SU-DHL-6 (cell line): Measurements from ENCODE around the gene ST6GALNAC3.

Experiments used
- H2AFZ ChIP-seq: fragments of 200-600 bp; sonication (generic); 2 replicates; pipeline ENCODE4 v1.6.1; 2014; ENCODE audit warnings: low read depth, mild to moderate bottlenecking, moderate library complexity, mixed read lengths, antibody characterized with exemption, low read length; ENCODE audit not compliant: severe bottlenecking
- H3F3A ChIP-seq: fragments of 200-600 bp; shearing (Covaris generic); 2 replicates; pipeline ENCODE4 v1.6.0; 2016; ENCODE audit warnings: antibody characterized with exemption, mild to moderate bottlenecking; ENCODE audit not compliant: insufficient read depth
- H3K27ac ChIP-seq: fragments of 200-600 bp; sonication (generic); 2 replicates; pipeline ENCODE4 v1.5.1; 2016; ENCODE audit warnings: low read depth, mild to moderate bottlenecking, low read length, moderate library complexity, mixed read lengths
- H3K27me3 ChIP-seq: fragments of 200-600 bp; sonication (generic), shearing (Covaris generic); 2 replicates; pipeline ENCODE4 v1.6.0; 2014; ENCODE audit warnings: mild to moderate bottlenecking, low read length
- H3K36me3 ChIP-seq: fragments of 200-600 bp; sonication (generic); 2 replicates; pipeline ENCODE4 v1.6.1; 2014; ENCODE audit warnings: mild to moderate bottlenecking, low read length, mixed read lengths
- H3K4me2 ChIP-seq: fragments of 300-600, 200-600 bp; shearing (Covaris generic), sonication (generic); 2 replicates; pipeline ENCODE4 v1.6.0; 2014; ENCODE audit warnings: low read length, low read depth, mild to moderate bottlenecking; ENCODE audit not compliant: poor library complexity, severe bottlenecking
- H3K4me3 ChIP-seq: fragments of 200-600 bp; sonication (generic); 2 replicates; pipeline ENCODE4 v1.5.1; 2014; ENCODE audit warnings: antibody characterized with exemption, low read length, mild to moderate bottlenecking, mixed read lengths; ENCODE audit not compliant: insufficient read depth, poor library complexity, severe bottlenecking
- H3K79me2 ChIP-seq: fragments of 200-600 bp; sonication (generic); 2 replicates; pipeline ENCODE4 v1.6.1; 2014; ENCODE audit warnings: mild to moderate bottlenecking, low read length, moderate library complexity; ENCODE audit not compliant: insufficient read depth
- H3K9ac ChIP-seq: fragments of 200-600 bp; sonication (generic); 2 replicates; pipeline ENCODE4 v1.7.0; 2014; ENCODE audit warnings: mild to moderate bottlenecking, low read length
- H3K9me2 ChIP-seq: fragments of 200-600 bp; sonication (generic); replicated peaks from 2 replicates; pipeline ENCODE4 v1.6.1; 2014; ENCODE audit warnings: low read length; ENCODE audit not compliant: insufficient read depth
- H3K9me3 ChIP-seq: fragments of 200-600 bp; sonication (generic); 2 replicates; pipeline ENCODE4 v1.6.1; 2014; ENCODE audit warnings: low read length, mixed read lengths; ENCODE audit not compliant: insufficient read depth
- H4K20me1 ChIP-seq: fragments of 200-600 bp; sonication (generic); 2 replicates; pipeline ENCODE4 v1.6.1; 2014; ENCODE audit warnings: low read depth, mild to moderate bottlenecking, antibody characterized with exemption, low read length, moderate library complexity, mixed read lengths
- EZH2phosphoT487 ChIP-seq: fragments of 200-600 bp; sonication (generic), shearing (Covaris generic); conservative IDR thresholded peaks from 2 replicates; pipeline ENCODE4 v1.6.1; 2018; ENCODE audit warnings: mild to moderate bottlenecking, antibody characterized with exemption, low read length, moderate library complexity, mixed read lengths
- TF ChIP-seq, protein P1 (sequence below): fragments of 200-600 bp; sonication (generic); IDR thresholded peaks from one replicate; pipeline ENCODE4 v1.5.1; 2017; ENCODE audit warnings: antibody characterized with exemption, mild to moderate bottlenecking, low read length, moderate library complexity; ENCODE audit not compliant: insufficient read depth, poor library complexity, severe bottlenecking

The ST6GALNAC3 gene

DNA sequence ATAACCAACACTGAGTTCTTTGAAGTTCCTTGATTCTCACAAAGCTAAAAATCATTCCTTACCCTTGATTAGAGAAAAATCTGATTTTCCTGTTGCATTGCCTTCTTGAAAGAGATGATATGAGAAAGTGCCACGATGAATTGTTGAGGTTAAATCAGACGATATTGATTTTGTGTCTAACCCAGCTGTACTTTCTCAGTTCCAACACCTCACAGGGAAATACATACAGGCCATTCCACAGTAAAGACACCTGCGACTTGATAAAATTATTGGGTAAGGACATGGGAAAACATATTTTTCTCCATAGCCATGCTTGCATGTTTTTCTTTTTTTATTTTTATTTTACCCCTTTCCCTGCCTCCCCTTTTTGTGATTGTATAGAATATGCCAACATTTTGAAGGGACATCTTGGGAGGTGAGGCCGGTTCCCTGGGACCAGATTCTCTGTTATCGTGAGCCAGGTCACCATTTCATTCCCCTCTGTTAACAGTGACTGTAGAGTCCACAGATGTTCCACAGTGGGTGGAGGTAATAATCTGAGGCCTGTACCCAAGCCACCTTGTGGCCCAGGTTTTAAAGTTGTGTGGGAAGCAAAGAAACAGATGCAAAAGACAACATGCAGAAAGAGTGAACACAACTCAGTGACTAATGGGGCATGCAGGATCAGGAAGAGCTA is 537.4 kb downstream of the ST6GALNAC3 start:
- H3K27ac ChIP-seq = no peak overlapping the region
- H3K9ac ChIP-seq = no peak overlapping the region
- H3F3A ChIP-seq = no peaks in the 10 kb centered on the region
- no peaks in the 10 kb centered on the region for H4K20me1 ChIP-seq
- no peaks in the 10 kb centered on the region for H3K9me3 ChIP-seq
- no peaks in the 10 kb centered on the region for H3K36me3 ChIP-seq
- H3K79me2 ChIP-seq = no peaks in the 10 kb centered on the region
- H3K27me3 ChIP-seq = no peaks in the 10 kb centered on the region
- H3K9me2 ChIP-seq = no peaks in the 10 kb centered on the region
- H2AFZ ChIP-seq = no peak overlapping the region
- no peak for TF ChIP-seq EZH2phosphoT487
- H3K4me2 ChIP-seq = no peak overlapping the region
- no peak overlapping the region for H3K4me3 ChIP-seq

DNA sequence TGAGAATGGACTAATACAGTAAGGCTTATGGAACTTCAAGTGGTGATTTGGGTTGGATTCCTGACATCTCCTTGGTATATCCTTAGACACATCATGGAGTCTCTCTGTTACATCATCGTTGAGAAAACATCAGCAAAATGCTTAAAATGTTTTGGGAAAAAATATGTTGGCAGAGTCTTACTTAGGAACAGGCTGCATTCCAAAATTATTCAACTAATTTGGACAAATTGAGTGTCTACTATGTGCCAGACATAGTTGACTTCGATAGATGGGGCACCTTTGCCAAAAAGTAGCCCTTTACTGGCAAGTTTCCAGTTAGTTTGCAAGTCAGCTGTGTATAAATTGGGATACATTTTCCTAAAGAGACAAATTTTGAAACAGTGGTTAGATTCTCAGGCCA is 539.3 kb downstream of the ST6GALNAC3 start:
- no peak overlapping the region for H3K4me2 ChIP-seq
- TF ChIP-seq, protein P1, sequence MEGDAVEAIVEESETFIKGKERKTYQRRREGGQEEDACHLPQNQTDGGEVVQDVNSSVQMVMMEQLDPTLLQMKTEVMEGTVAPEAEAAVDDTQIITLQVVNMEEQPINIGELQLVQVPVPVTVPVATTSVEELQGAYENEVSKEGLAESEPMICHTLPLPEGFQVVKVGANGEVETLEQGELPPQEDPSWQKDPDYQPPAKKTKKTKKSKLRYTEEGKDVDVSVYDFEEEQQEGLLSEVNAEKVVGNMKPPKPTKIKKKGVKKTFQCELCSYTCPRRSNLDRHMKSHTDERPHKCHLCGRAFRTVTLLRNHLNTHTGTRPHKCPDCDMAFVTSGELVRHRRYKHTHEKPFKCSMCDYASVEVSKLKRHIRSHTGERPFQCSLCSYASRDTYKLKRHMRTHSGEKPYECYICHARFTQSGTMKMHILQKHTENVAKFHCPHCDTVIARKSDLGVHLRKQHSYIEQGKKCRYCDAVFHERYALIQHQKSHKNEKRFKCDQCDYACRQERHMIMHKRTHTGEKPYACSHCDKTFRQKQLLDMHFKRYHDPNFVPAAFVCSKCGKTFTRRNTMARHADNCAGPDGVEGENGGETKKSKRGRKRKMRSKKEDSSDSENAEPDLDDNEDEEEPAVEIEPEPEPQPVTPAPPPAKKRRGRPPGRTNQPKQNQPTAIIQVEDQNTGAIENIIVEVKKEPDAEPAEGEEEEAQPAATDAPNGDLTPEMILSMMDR = no peak
- no peak for TF ChIP-seq EZH2phosphoT487
- H3F3A ChIP-seq = no peaks in the 10 kb centered on the region

DNA sequence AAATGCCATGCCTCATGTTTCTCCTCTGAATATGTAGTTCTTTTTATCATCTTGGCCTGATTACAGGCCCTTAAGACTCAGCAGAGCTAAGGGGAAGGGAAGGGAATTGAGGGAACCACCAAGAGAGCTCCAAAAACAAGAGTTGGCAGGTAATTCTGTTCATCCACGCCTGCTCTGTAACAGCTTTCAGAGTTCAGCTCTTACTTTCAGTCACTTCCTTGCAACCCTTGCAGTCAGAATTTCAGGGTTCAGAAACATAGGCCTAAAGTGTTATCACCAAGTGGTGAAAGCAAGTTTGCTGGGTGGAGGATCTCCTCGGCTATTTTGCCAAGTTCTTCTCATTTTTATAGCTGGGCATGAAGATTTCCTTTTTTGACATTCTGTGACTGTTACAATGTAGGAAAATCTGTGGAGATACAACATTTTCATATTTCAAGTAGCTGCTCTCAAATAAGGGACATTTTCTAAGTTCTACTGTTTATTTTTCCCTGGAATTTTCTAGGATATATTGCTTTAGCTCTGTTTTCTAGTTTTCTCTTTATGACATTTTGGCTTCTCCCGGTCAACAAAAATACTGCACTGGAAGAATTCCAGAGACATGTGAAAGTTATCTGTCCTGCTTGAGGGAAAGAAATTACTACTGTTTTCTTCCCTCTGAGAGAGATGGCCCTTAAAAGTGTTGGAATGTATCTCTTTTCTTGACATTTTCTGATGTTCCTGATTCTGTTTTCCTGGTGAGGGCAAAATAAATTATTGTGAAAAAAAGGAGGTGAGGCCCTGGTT is 540.9 kb downstream of the ST6GALNAC3 start:
- Histone ChIP-seq H3K27ac (no peak overlapping the region), H3K9me3 (no peaks in the 10 kb centered on the region), H3K4me2 (no peak overlapping the region), H2AFZ (no peak overlapping the region), H3K79me2 (no peaks in the 10 kb centered on the region), H4K20me1 (no peaks in the 10 kb centered on the region), H3K27me3 (no peaks in the 10 kb centered on the region), H3F3A (no peaks in the 10 kb centered on the region), H3K9me2 (no peaks in the 10 kb centered on the region; the same call in 1 of the 2 replicates), H3K36me3 (no peaks in the 10 kb centered on the region), H3K4me3 (no peak overlapping the region), H3K9ac (no peak overlapping the region)
- TF ChIP-seq EZH2phosphoT487 = no peak
- TF ChIP-seq, protein P1 = no peak

More for the DNA sequence above, 539.3 kb downstream of the ST6GALNAC3 start:
- Histone ChIP-seq H3K27ac (no peak overlapping the region), H3K9me3 (no peaks in the 10 kb centered on the region), H2AFZ (no peak overlapping the region), H3K9me2 (no peaks in the 10 kb centered on the region; the same call in 1 of the 2 replicates), H3K9ac (no peak overlapping the region), H4K20me1 (no peaks in the 10 kb centered on the region), H3K36me3 (no peaks in the 10 kb centered on the region), H3K79me2 (no peaks in the 10 kb centered on the region), H3K27me3 (no peaks in the 10 kb centered on the region), H3K4me3 (no peak overlapping the region)

DNA sequence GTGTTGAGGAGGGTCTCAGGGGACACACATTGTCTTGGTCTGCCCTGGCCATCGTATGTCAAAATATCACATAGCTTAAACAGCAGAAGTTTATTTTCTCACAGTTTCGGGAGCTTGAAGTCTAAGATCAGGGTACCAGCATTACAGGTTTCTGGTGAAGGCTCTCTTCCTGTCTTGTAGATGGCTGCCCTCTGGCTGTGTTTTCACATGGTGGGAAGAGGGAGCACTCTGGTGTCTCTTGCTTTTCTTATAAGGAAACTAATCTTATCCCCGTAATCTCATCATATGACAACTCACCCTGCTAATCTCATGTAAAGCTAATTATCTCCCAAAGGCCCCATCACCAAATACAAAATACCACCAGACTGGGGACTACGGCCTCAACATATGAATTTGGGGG is 545.8 kb downstream of the ST6GALNAC3 start:
- Histone ChIP-seq H3K4me3 (no peak overlapping the region), H3K36me3 (no peaks in the 10 kb centered on the region), H2AFZ (no peak overlapping the region), H3K27me3 (no peaks in the 10 kb centered on the region), H3K9me3 (no peaks in the 10 kb centered on the region), H3F3A (no peaks in the 10 kb centered on the region), H4K20me1 (no peaks in the 10 kb centered on the region), H3K9me2 (no peaks in the 10 kb centered on the region; the same call in 1 of the 2 replicates), H3K4me2 (no peak overlapping the region), H3K27ac (no peak overlapping the region), H3K9ac (no peak overlapping the region), H3K79me2 (no peaks in the 10 kb centered on the region)
- TF ChIP-seq, protein P1 = no peak
- no peak for TF ChIP-seq EZH2phosphoT487
